Heart left ventricle (tissue), 16 donors: Measurements from ENCODE around the gene MOCS2. TPM values are rescaled to one million over a fixed set of nuclear protein-coding genes. Genes with fewer than 3 reads are reported as not detected.
A peak's percentile ranks its signal among the peaks of the same experiment; 100 is the strongest.

Source experiments
- ATAC-seq, 4 donors: fragments of 200-7000 bp; cut with Tn5 transposase; one replicate each; pipeline ENCODE4 v1.9.1; 2020 to 2022; ENCODE audit warnings: moderate library complexity in 4 of 4, mild to moderate bottlenecking in 3 of 4, moderate number of reproducible peaks in 1 of 4
- DNase-seq, 5 donors: peaks; one replicate each; pipeline ENCODE4 v3.0.0-alpha.2; 2020
- H3K27ac ChIP-seq, 12 donors: fragments of 200-600 bp; sonication (generic) in 4 of 12; one replicate each; pipeline versions ENCODE4 v1.5.0 to v1.8.0; 2016 to 2022; ENCODE audit warnings: mild to moderate bottlenecking in 2 of 12
- H3K27me3 ChIP-seq, 9 donors: fragments of 200-600 bp; sonication (generic) in 2 of 9; one replicate each; pipeline versions ENCODE4 v1.5.1 to v1.8.0; 2016 to 2022; ENCODE audit warnings: mild to moderate bottlenecking in 3 of 9
- H3K36me3 ChIP-seq, 9 donors: fragments of 200-600 bp; sonication (generic) in 2 of 9; one replicate each; pipeline versions ENCODE4 v1.5.0 to v1.8.0; 2018 to 2022; ENCODE audit warnings: mild to moderate bottlenecking in 2 of 9
- H3K4me1 ChIP-seq, 12 donors: fragments of 200-600 bp; sonication (generic) in 4 of 12; one replicate each; pipeline versions ENCODE4 v1.5.0 to v1.8.0; 2016 to 2022; ENCODE audit warnings: mild to moderate bottlenecking in 3 of 12
- H3K4me3 ChIP-seq, 12 donors: fragments of 200-600 bp; sonication (generic) in 4 of 12; one replicate each; pipeline versions ENCODE4 v1.5.0 to v1.8.0; 2017 to 2022; ENCODE audit warnings: mild to moderate bottlenecking in 9 of 12, moderate library complexity in 4 of 12
- H3K9me3 ChIP-seq, 12 donors: fragments of 200-600 bp; sonication (generic) in 4 of 12; one replicate each; pipeline versions ENCODE4 v1.5.0 to v1.8.0; 2016 to 2022; ENCODE audit warnings: mild to moderate bottlenecking in 1 of 12
- CTCF ChIP-seq, 12 donors: fragments of 200-600 bp; sonication (generic) in 4 of 12; IDR thresholded peaks; one replicate each; pipeline versions ENCODE4 v1.5.0 to v1.8.0; 2018 to 2022; ENCODE audit warnings: antibody characterized with exemption in 12 of 12, mild to moderate bottlenecking in 5 of 12
- POLR2A ChIP-seq, 2 donors: fragments of 450-650 bp; IDR thresholded peaks; one replicate each; pipeline ENCODE4 v1.6.1; 2017; ENCODE audit warnings: antibody characterized with exemption in 2 of 2, mild to moderate bottlenecking in 2 of 2, moderate library complexity in 2 of 2
- WGBS, 4 donors: extraction: QIAGEN DNeasy Blood & Tissue Kit in 2 of 4; methylation state at CpG; one replicate each; pipeline versions ENCODE4 v1.1.5 to v1.1.7; 2013 to 2018; 5-methylcytosine and 5-hydroxymethylcytosine counted together
- intact Hi-C, 10 donors: fragments of 100-400 bp; cut with DNase I; formaldehyde crosslinking; loops; one replicate each; pipeline versions ENCODE4 v1.11.1 to v1.14.2; 2022
- polyA plus RNA-seq, 2 donors: library from polyadenylated mRNA; stranded (reverse); fragments of 200-250 nt; gene quantifications; one replicate each; pipeline ENCODE4 v1.2.3, GENCODE V29; 2013
- total RNA-seq, 9 donors: library from RNA; depleted of rRNA in 2 of 9; stranded (reverse); fragments of >200 nt in 2 of 9; fragmentation: NEBNext Ultra II Directional in 3 of 9; extraction: Animal tissue kit (Norgen Biotek cat#: 25700) in 3 of 9; gene quantifications; one replicate each; pipeline versions ENCODE4 v1.1.0 to v1.2.4, GENCODE V29; 2016 to 2023
- donor health status: ischemic (EF 13 %, LVEDD 7.1; RV severe dilation, severe dysfunction).
- donor health status: healthy with polysubstance abuse.
- donor health status: DM: no; HTN: yes; CAD: no.
- donor health status: DM: no; HTN: no; CAD: no.
- donor health status: ischemic (EF 25% LVEDD 6.9; RV normal size, moderate dysfunction).
- donor health status: ischemic (EF 25% LVEDD 5.7; RV mildly dilated, moderate dysfunction).
- donor health status: healthy.
- donor health status: DM: yes; HTN: yes; CAD: no.
- donor health status: ischemic (EF 35%, LVEDD 5.7; RV mildly dilated, moderate dysfunction).
- donor health status: nonischemic (EF 11% LVEDD 7.7; RV severe dilation, severe dysfunction).
- donor health status: DM: yes; HTN: yes; CAD: no.
- donor health status: PGD.
- donor health status: ischemic (EF 29% LVEDD 5.4; RV normal size, mild dysfunction).
- donor health status: nonischemic (EF 23%, LVEDD 6.1; RV moderate dilation, normal function).

The MOCS2 gene
- total and polyA plus RNA-seq, 11 donors: 59.5 to 153 (median 75.2) TPM

- intact Hi-C loops: no loop called here
- H3K27ac ChIP-seq: peak overlapping the region; percentile 11 to 87 (median 83)
- ATAC-seq (peak in 2 of 4 donors; percentile 1 to 9), DNase-seq (no peak)
- no peaks in the 10 kb centered on the region for H3K9me3 ChIP-seq
- peaks cover 0 to 19% (median 6%) of the 10 kb centered on the region in 9 donors for H3K36me3 ChIP-seq
- TF ChIP-seq POLR2A (IDR thresholded peaks at IDR 0.05): no peak
- 25 to 36% (median 32%) methylated on average over 6 of the region's 6 CpGs for WGBS, 4 donors
- peak overlapping the region; percentile 69 to 91 (median 78) for H3K4me3 ChIP-seq
- peaks cover 0 to 29% (median 16%) of the 10 kb centered on the region in 12 donors for H3K4me1 ChIP-seq
- H3K27me3 ChIP-seq: no peaks in the 10 kb centered on the region
Measured at GRCh38 chr5:53110156-53110555, 599 bp upstream of the MOCS2 start.

- 1% methylated on average over 11 of the region's 11 CpGs for WGBS, 4 donors
- TF ChIP-seq CTCF (IDR thresholded peaks at IDR 0.05) (no peak), POLR2A (IDR thresholded peaks at IDR 0.05) (no peak)
- H3K9me3 ChIP-seq: no peaks in the 10 kb centered on the region
- ATAC-seq (peak in 2 of 4 donors; percentile 16 to 27), DNase-seq (no peak)
- no peaks in the 10 kb centered on the region for H3K27me3 ChIP-seq
- peaks cover 0 to 30% (median 13%) of the 10 kb centered on the region in 9 donors for H3K36me3 ChIP-seq
- peak overlapping the region in 10 of 12 donors; percentile 45 to 87 (median 83) for H3K27ac ChIP-seq
- intact Hi-C loops: no loop called here
- H3K4me3 ChIP-seq: peak overlapping the region; percentile 69 to 91 (median 78)
- H3K4me1 ChIP-seq: peaks cover 0 to 29% (median 16%) of the 10 kb centered on the region in 12 donors
Measured at GRCh38 chr5:53109056-53109442, 508 bp downstream of the MOCS2 start.

- H3K4me3 ChIP-seq: no peak overlapping the region
- no peaks in the 10 kb centered on the region for H3K9me3 ChIP-seq
- no peak overlapping the region for H3K27ac ChIP-seq
- no peak for ATAC-seq
- peaks cover 0 to 63% (median 46%) of the 10 kb centered on the region in 9 donors for H3K36me3 ChIP-seq
- TF ChIP-seq POLR2A (IDR thresholded peaks at IDR 0.05): no peak
- TF ChIP-seq CTCF (IDR thresholded peaks at IDR 0.05): no peak
- 75 to 84% (median 75%) methylated on average over 5 of the region's 5 CpGs for WGBS, 4 donors
- H3K27me3 ChIP-seq: no peaks in the 10 kb centered on the region
- H3K4me1 ChIP-seq: peaks cover 0 to 28% (median 15%) of the 10 kb centered on the region in 12 donors
- DNase-seq: no peak
- intact Hi-C loops: no loop called here
Measured at GRCh38 chr5:53105611-53106300, 3.8 kb downstream of the MOCS2 start.

- peaks cover 0 to 92% (median 84%) of the 10 kb centered on the region in 9 donors for H3K36me3 ChIP-seq
- H3K27me3 ChIP-seq: no peaks in the 10 kb centered on the region
- ATAC-seq: no peak
- no peak overlapping the region for H3K4me3 ChIP-seq
- TF ChIP-seq CTCF (IDR thresholded peaks at IDR 0.05): no peak
- no peak for TF ChIP-seq POLR2A (IDR thresholded peaks at IDR 0.05)
- H3K4me1 ChIP-seq: no peaks in the 10 kb centered on the region
- WGBS, 4 donors: 71 to 79% (median 74%) methylated on average over 2 of the region's 2 CpGs
- H3K9me3 ChIP-seq: no peaks in the 10 kb centered on the region
- no peak overlapping the region for H3K27ac ChIP-seq
- no peak for DNase-seq
- intact Hi-C loops: no loop called here
Measured at GRCh38 chr5:53100606-53101005, 9.0 kb downstream of the MOCS2 start.
